Lower leg skin (tissue), 3 donors: ENCODE data around the gene SEC11C.

Experiments used
- CTCF ChIP-seq, 3 donors: fragments of 450-650 bp; IDR thresholded peaks; one replicate each; pipeline ENCODE4 v1.5.1; 2016; ENCODE audit warnings: antibody characterized with exemption in 3 of 3, mild to moderate bottlenecking in 3 of 3, moderate library complexity in 2 of 3
- POLR2A ChIP-seq, 2 donors: fragments of 450-650 bp; IDR thresholded peaks; one replicate each; pipeline ENCODE4 v1.6.1; 2016 to 2017; ENCODE audit warnings: antibody characterized with exemption in 2 of 2, mild to moderate bottlenecking in 1 of 2, moderate library complexity in 1 of 2

GRCh38 chr18:59093668-59094067, 46.0 kb upstream of the SEC11C start:
- TF ChIP-seq CTCF (IDR thresholded peaks at IDR 0.05) (no peak), POLR2A (IDR thresholded peaks at IDR 0.05) (no peak)
